HT1080 (cell line): ENCODE results near the gene SVIP. TPM values are rescaled to one million over a fixed set of nuclear protein-coding genes. Genes with fewer than 3 reads are reported as not detected.

Source experiments
- DNase-seq: peaks from one replicate; pipeline ENCODE4 v3.0.0-alpha.2; 2015; ENCODE audit warnings: low read depth
- total RNA-seq: library from RNA; depleted of rRNA; stranded (reverse); fragments of >200 nt; shearing (Covaris generic); gene quantifications from 2 replicates; pipeline ENCODE4 v1.2.3, GENCODE V29; 2014; rRNA removed

SVIP gene
- total RNA-seq, 1 experiment from 2014 or later = 22.5 TPM

GRCh38 chr11:22795914-22796313 is 33.7 kb downstream of the SVIP start:
- peak; percentile 65 for DNase-seq

- DNase-seq = peak; percentile 91
These were observed 37.1 kb downstream of the SVIP start for GRCh38 chr11:22792497-22792896.

- peak; percentile 36 for DNase-seq
These were observed 41.9 kb downstream of the SVIP start for GRCh38 chr11:22787551-22788162.

GRCh38 chr11:22787055-22787454 is 42.5 kb downstream of the SVIP start:
- DNase-seq = no peak

GRCh38 chr11:22786475-22786874 is 43.1 kb downstream of the SVIP start:
- no peak for DNase-seq

GRCh38 chr11:22785251-22785650 is 44.4 kb downstream of the SVIP start:
- DNase-seq = peak; percentile 72

GRCh38 chr11:22780952-22781593 is 48.5 kb downstream of the SVIP start:
- DNase-seq = no peak

- no peak for DNase-seq
These were observed 49.8 kb downstream of the SVIP start for GRCh38 chr11:22779850-22780249.

GRCh38 chr11:22778642-22779041 is 51.0 kb downstream of the SVIP start:
- DNase-seq = no peak

- no peak for DNase-seq
These were observed 54.4 kb downstream of the SVIP start for GRCh38 chr11:22775248-22775647.

GRCh38 chr11:22774716-22775115 is 54.9 kb downstream of the SVIP start:
- no peak for DNase-seq

- no peak for DNase-seq
These were observed 60.5 kb downstream of the SVIP start for GRCh38 chr11:22769081-22769480.

Other genes with a start within 250 kb of the SVIP start
- 9.7 and 10.9 TPM in 2 replicates for gene FANCF, start 204.0 kb downstream of the SVIP start, total RNA-seq
- gene GAS2, start 163.2 kb downstream of the SVIP start, total RNA-seq = 0.82 and 2.3 TPM in 2 replicates
- gene CCDC179, start 30.7 kb upstream of the SVIP start, total RNA-seq = not detected in 2 replicates